CD14-positive monocyte (primary cell): Measurements from ENCODE around the gene PHF23. TPM values are rescaled to one million over a fixed set of nuclear protein-coding genes. Genes with fewer than 3 reads are reported as not detected.
A peak's percentile ranks its signal among the peaks of the same experiment; 100 is the strongest.

Source experiments
- DNase-seq, 3 donors: peaks; one replicate each; pipeline ENCODE4 v3.0.0-alpha.2; 2011 to 2022
- H2AFZ ChIP-seq: 2 replicates; pipeline ENCODE4 v1.6.0; 2012; ENCODE audit warnings: mild to moderate bottlenecking, low read depth, low read length, inconsistent platforms; ENCODE audit not compliant: insufficient read depth, poor library complexity, severe bottlenecking
- H3K27ac ChIP-seq, 2 donors: 1 replicate in 1 of 2; 2 replicates in 1 of 2; pipeline ENCODE4 v1.5.1; 2012 to 2013; ENCODE audit warnings: low read length in 2 of 2, control low read depth in 1 of 2, inconsistent platforms in 1 of 2, low read depth in 1 of 2, mild to moderate bottlenecking in 1 of 2
- H3K27me3 ChIP-seq, 2 donors: one replicate each; pipeline versions ENCODE4 v1.6.0 to v1.6.1; 2011 to 2013; ENCODE audit warnings: low read length in 2 of 2; ENCODE audit not compliant: control insufficient read depth in 2 of 2, insufficient read depth in 2 of 2
- H3K36me3 ChIP-seq, 2 donors: replicated peaks in 1 of 2; 1 replicate in 1 of 2; 2 replicates in 1 of 2; pipeline versions ENCODE4 v1.5.1 to v1.6.1; 2012 to 2013; ENCODE audit warnings: low read length in 2 of 2, control low read depth in 1 of 2, inconsistent platforms in 1 of 2, mild to moderate bottlenecking in 1 of 2; ENCODE audit not compliant: insufficient read depth in 2 of 2, control insufficient read depth in 1 of 2
- H3K4me1 ChIP-seq, 2 donors: 1 replicate in 1 of 2; 2 replicates in 1 of 2; pipeline versions ENCODE4 v1.5.1 to v1.6.1; 2012 to 2013; ENCODE audit warnings: low read length in 2 of 2, control low read depth in 1 of 2, inconsistent platforms in 1 of 2, mild to moderate bottlenecking in 1 of 2, moderate library complexity in 1 of 2; ENCODE audit not compliant: insufficient read depth in 2 of 2, control insufficient read depth in 1 of 2
- H3K4me2 ChIP-seq: replicated peaks from 2 replicates; pipeline ENCODE3; 2012; ENCODE audit warnings: low read length, moderate library complexity, mild to moderate bottlenecking; ENCODE audit not compliant: poor library complexity, severe bottlenecking; ENCODE audit errors: extremely low read depth
- H3K4me3 ChIP-seq, 3 experiments: fragments of 200-600 bp in 1 of 3; sonication (generic) in 1 of 3; replicated peaks in 1 of 3; 1 replicate in 2 of 3; 2 replicates in 1 of 3; pipeline ENCODE4 v1.5.1; 2011 to 2013; ENCODE audit warnings: low read length in 3 of 3, mild to moderate bottlenecking in 3 of 3, control low read depth in 2 of 3, low read depth in 2 of 3, inconsistent platforms in 1 of 3, moderate library complexity in 1 of 3
- H3K79me2 ChIP-seq: 2 replicates; pipeline ENCODE4 v1.6.0; 2012; ENCODE audit warnings: mild to moderate bottlenecking, control low read depth, inconsistent platforms, low read length, moderate library complexity; ENCODE audit not compliant: insufficient read depth
- H3K9ac ChIP-seq: 2 replicates; pipeline ENCODE4 v1.6.0; 2017; ENCODE audit warnings: low read length, mild to moderate bottlenecking; ENCODE audit not compliant: insufficient read depth, poor library complexity, severe bottlenecking
- H3K9me3 ChIP-seq, 2 donors: replicated peaks in 1 of 2; 1 replicate in 1 of 2; 2 replicates in 1 of 2; pipeline versions ENCODE4 v1.5.1 to v1.6.1; 2012 to 2013; ENCODE audit warnings: low read length in 2 of 2, control low read depth in 1 of 2; ENCODE audit not compliant: control insufficient read depth in 1 of 2, insufficient read depth in 1 of 2
- H4K20me1 ChIP-seq: 2 replicates; pipeline ENCODE4 v1.6.0; 2012; ENCODE audit warnings: mild to moderate bottlenecking, low read length, control low read depth, moderate library complexity; ENCODE audit not compliant: insufficient read depth
- H3K27ac Mint-ChIP-seq, 7 donors: one replicate each; pipeline ENCODE4 v1.8.0; 2020; ENCODE audit warnings: mild to moderate bottlenecking in 7 of 7, mixed read lengths in 7 of 7, moderate library complexity in 6 of 7, inconsistent platforms in 2 of 7
- H3K27me3 Mint-ChIP-seq, 3 donors: one replicate each; pipeline ENCODE4 v1.8.0; 2021 to 2022; ENCODE audit warnings: low read depth in 3 of 3, mild to moderate bottlenecking in 3 of 3, mixed read lengths in 3 of 3, moderate library complexity in 3 of 3, inconsistent platforms in 1 of 3
- H3K36me3 Mint-ChIP-seq, 2 donors: one replicate each; pipeline ENCODE4 v1.8.0; 2020; ENCODE audit warnings: mixed read lengths in 2 of 2, inconsistent platforms in 1 of 2, mild to moderate bottlenecking in 1 of 2
- H3K4me1 Mint-ChIP-seq: one replicate; pipeline ENCODE4 v1.8.0; 2020; ENCODE audit warnings: mild to moderate bottlenecking, mixed read lengths
- H3K4me3 Mint-ChIP-seq, 2 donors: one replicate each; pipeline ENCODE4 v1.8.0; 2020; ENCODE audit warnings: mild to moderate bottlenecking in 2 of 2, mixed read lengths in 2 of 2, moderate library complexity in 1 of 2
- H3K9me3 Mint-ChIP-seq, 7 donors: one replicate each; pipeline ENCODE4 v1.8.0; 2020 to 2022; ENCODE audit warnings: mixed read lengths in 7 of 7, mild to moderate bottlenecking in 6 of 7, moderate library complexity in 6 of 7, inconsistent platforms in 2 of 7
- WGBS: methylation state at CpG from one replicate; pipeline ENCODE4 v1.1.5; 2013; ENCODE audit warnings: missing lambda C conversion rate; ENCODE audit not compliant: insufficient coverage; 5-methylcytosine and 5-hydroxymethylcytosine counted together
- intact Hi-C, 2 donors: fragments of 100-400 bp; cut with micrococcal nuclease; formaldehyde crosslinking; loops; one replicate each; pipeline versions ENCODE4 v1.15.0 to v1.15.1; 2023
- polyA plus RNA-seq, 3 donors: library from polyadenylated mRNA; depleted of rRNA in 1 of 3; unstranded in 2 of 3; stranded (reverse) in 1 of 3; fragments of 300-500 nt in 2 of 3; fragments of >200 nt in 1 of 3; fragmentation: Illumina TruSeq in 2 of 3; gene quantifications; 1 replicate in 2 of 3; 2 replicates in 1 of 3; pipeline ENCODE4 v1.2.3, GENCODE V29; 2012 to 2021
- TF ChIP-seq, protein P1 (sequence below): fragments of 200-600 bp; IDR thresholded peaks from one replicate; pipeline ENCODE4 v1.8.0; 2022; ENCODE audit warnings: antibody characterized with exemption, mild to moderate bottlenecking

Gene PHF23
- polyA plus RNA-seq, 3 donors, result 12.0 to 18.0 (median 12.9) TPM

- no peaks in the 10 kb centered on the region for H3K27me3 ChIP-seq
- H3K9me3 ChIP-seq, result no peaks in the 10 kb centered on the region
- intact Hi-C loops, result loop anchor here in 1 of 2 donors (5.0 to 10.0 kb wide), 2 partner anchors 33 to 185 kb away; partner anchors contain the start of genes CTDNEP1, ELP5, NLGN2 and TMEM256
- H3K27me3 Mint-ChIP-seq, result peaks cover 0 to 3% (median 2%) of the 10 kb centered on the region in 3 donors
- H3K79me2 ChIP-seq, result peaks cover 48% of the 10 kb centered on the region
- peak overlapping the region in 1 of 2 donors; percentile 85 for H3K27ac ChIP-seq
- peaks cover 35% of the 10 kb centered on the region for H4K20me1 ChIP-seq
- no peak for DNase-seq
- TF ChIP-seq, protein P1, sequence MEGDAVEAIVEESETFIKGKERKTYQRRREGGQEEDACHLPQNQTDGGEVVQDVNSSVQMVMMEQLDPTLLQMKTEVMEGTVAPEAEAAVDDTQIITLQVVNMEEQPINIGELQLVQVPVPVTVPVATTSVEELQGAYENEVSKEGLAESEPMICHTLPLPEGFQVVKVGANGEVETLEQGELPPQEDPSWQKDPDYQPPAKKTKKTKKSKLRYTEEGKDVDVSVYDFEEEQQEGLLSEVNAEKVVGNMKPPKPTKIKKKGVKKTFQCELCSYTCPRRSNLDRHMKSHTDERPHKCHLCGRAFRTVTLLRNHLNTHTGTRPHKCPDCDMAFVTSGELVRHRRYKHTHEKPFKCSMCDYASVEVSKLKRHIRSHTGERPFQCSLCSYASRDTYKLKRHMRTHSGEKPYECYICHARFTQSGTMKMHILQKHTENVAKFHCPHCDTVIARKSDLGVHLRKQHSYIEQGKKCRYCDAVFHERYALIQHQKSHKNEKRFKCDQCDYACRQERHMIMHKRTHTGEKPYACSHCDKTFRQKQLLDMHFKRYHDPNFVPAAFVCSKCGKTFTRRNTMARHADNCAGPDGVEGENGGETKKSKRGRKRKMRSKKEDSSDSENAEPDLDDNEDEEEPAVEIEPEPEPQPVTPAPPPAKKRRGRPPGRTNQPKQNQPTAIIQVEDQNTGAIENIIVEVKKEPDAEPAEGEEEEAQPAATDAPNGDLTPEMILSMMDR, result no peak
- peak overlapping the region; percentile 91 for H3K9ac ChIP-seq
- H3K4me3 ChIP-seq, result peak overlapping the region; percentile 65 to 94 (median 77)
- H3K27ac Mint-ChIP-seq, result peak overlapping the region; percentile 89 to 97 (median 94)
- H2AFZ ChIP-seq, result peak overlapping the region; percentile 65
- peaks cover 65% of the 10 kb centered on the region for H3K4me1 Mint-ChIP-seq
- H3K36me3 ChIP-seq, result peaks cover 27 to 30% of the 10 kb centered on the region in 2 donors
- H3K4me2 ChIP-seq, result peak overlapping the region; percentile 96
- WGBS, result 13% methylated on average over 10 of the region's 12 CpGs
- peaks cover 0 to 2% (median 0%) of the 10 kb centered on the region in 7 donors for H3K9me3 Mint-ChIP-seq
- H3K36me3 Mint-ChIP-seq, result peaks cover 30 to 34% of the 10 kb centered on the region in 2 donors
- H3K4me3 Mint-ChIP-seq, result peak overlapping the region; percentile 96 to 98
- H3K4me1 ChIP-seq, result peaks cover 62 to 71% of the 10 kb centered on the region in 2 donors
These were observed 19.9 kb downstream of the PHF23 start for GRCh38 chr17:7219229-7219811.

- H3K9me3 Mint-ChIP-seq, result peaks cover 0 to 2% (median 0%) of the 10 kb centered on the region in 7 donors
These were observed 20.5 kb downstream of the PHF23 start for GRCh38 chr17:7218758-7219157.

More at GRCh38 chr17:7218758-7219157, 20.5 kb downstream of the PHF23 start:
- Histone ChIP-seq H3K4me1 (peaks cover 68 to 77% of the 10 kb centered on the region in 2 donors), H2AFZ (no peak overlapping the region), H3K27me3 (no peaks in the 10 kb centered on the region), H3K79me2 (peaks cover 51% of the 10 kb centered on the region), H3K9me3 (no peaks in the 10 kb centered on the region), H3K4me2 (no peak overlapping the region), H3K36me3 (peaks cover 22 to 24% of the 10 kb centered on the region in 2 donors), H3K27ac (no peak overlapping the region), H3K9ac (no peak overlapping the region), H4K20me1 (peaks cover 41% of the 10 kb centered on the region), H3K4me3 (no peak overlapping the region)
- Mint-ChIP-seq H3K36me3 (peaks cover 24 to 28% of the 10 kb centered on the region in 2 donors), H3K27me3 (peaks cover 0 to 9% (median 2%) of the 10 kb centered on the region in 3 donors), H3K27ac (peak overlapping the region in 6 of 7 donors; percentile 8 to 96 (median 72)), H3K4me1 (peaks cover 71% of the 10 kb centered on the region), H3K4me3 (peak overlapping the region; percentile 5 to 24)
- TF ChIP-seq, protein P1, result no peak
- WGBS, result 92% methylated on average over 4 of the region's 6 CpGs
- intact Hi-C loops, result loop anchor here in 1 of 2 donors (5.0 to 10.0 kb wide), 2 partner anchors 34 to 186 kb away; partner anchors contain the start of genes CTDNEP1, ELP5, NLGN2 and TMEM256
- no peak for DNase-seq
